ENCODE data around the gene STARD13.

STARD13 gene

DNA sequence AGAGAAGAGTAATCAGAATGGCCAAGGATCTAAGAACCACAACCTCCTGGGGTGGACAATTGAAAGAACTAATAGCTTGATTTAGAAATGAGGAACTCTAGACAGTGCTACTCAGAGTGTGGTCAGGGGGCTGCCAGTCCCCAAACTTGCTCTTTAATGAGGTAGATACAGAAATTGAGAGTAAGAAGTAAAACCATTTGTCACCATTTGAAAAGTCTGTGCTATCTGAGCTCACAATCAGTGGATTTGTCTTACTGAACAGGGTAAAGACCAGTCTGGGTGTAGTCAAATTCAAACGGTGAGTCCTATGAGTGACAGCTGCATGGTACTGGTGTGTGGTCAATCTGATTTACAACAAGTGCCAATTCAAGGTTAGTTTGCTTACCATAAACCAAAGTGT lies 150.5 kb downstream of the STARD13 start:
- Histone ChIP-seq H3K9me3 (ENCODE audit: control insufficient read depth, insufficient read depth, low read length) (peaks cover 7% of the 10 kb centered on the region; the same call in 1 of the 2 replicates), H3K4me1 (ENCODE audit: control insufficient read depth, insufficient read depth, low read length) (no peaks in the 10 kb centered on the region), H3K36me3 (ENCODE audit: control insufficient read depth, insufficient read depth, low read length) (no peaks in the 10 kb centered on the region), H3K9ac (ENCODE audit: low read depth, low read length) (no peak overlapping the region), H3K27ac (ENCODE audit: low read depth, low read length) (no peak overlapping the region), H3K4me3 (ENCODE audit: low read depth, low read length) (no peak overlapping the region), H3K27me3 (ENCODE audit: control insufficient read depth, insufficient read depth, low read length) (no peaks in the 10 kb centered on the region)

DNA sequence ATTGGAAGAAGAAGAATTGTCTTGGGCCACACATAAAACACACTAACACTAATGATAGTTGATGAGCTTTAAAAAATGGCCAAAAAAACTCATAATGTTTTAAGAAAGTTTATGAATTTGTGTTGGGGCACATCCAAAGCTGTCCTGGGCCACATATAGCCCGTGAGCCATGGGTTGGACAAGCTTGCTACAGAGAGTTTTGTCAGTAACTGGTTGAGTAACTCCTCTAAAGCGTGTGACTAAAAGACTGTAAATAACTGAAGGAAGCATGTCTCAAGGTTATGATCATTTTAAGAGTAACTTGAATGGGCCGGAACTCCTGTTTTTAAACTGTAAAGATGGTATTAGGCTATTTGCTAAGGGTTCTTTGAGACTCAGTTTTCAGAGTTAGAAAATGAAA lies 151.3 kb downstream of the STARD13 start:
- Histone ChIP-seq H3K27me3 (ENCODE audit: control insufficient read depth, insufficient read depth, low read length) (no peaks in the 10 kb centered on the region), H3K4me3 (ENCODE audit: low read depth, low read length) (no peak overlapping the region), H3K9me3 (ENCODE audit: control insufficient read depth, insufficient read depth, low read length) (peaks cover 7% of the 10 kb centered on the region; the same call in 1 of the 2 replicates), H3K27ac (ENCODE audit: low read depth, low read length) (no peak overlapping the region), H3K9ac (ENCODE audit: low read depth, low read length) (no peak overlapping the region), H3K36me3 (ENCODE audit: control insufficient read depth, insufficient read depth, low read length) (no peaks in the 10 kb centered on the region), H3K4me1 (ENCODE audit: control insufficient read depth, insufficient read depth, low read length) (no peaks in the 10 kb centered on the region)

DNA sequence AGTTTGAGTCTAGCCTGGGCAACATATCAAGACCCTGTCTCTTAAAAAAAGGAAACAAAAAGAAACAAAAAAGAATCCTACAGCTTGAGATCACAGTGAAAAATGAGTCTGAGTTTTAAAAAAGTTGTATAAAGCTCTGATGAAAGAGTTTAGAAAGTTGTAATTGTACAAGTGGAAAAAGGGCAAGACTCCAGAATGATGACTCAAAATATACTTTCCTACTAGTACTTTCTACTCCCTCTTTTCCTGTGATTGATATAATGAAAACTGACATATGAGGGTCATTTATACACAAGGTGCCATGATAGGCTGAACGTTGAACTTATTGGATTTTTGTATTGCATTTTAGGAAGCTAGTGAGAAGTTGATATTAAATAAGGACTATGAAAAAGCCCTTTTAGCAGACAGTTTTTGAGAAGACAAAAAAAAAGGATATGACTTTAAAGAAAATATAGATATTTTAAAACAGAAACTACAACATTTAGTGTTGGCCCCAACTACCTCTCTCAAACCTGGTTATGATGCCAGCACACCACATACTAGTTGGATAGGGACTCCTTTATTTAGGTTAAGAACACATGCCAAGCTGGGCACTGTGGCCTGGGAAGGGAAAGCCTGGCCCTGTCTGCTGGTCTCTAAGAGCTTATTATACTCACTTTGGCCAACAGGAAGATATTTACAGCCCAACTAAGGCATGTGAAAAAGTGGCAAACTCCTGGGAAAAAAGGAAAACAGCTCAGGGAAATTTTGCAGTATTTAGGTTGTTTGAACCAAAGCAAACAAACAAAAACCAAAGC lies 152.7 kb downstream of the STARD13 start:
- no peaks in the 10 kb centered on the region for H3K27me3 ChIP-seq (ENCODE audit: control insufficient read depth, insufficient read depth, low read length)
- peaks cover 7% of the 10 kb centered on the region; the same call in 1 of the 2 replicates for H3K9me3 ChIP-seq (ENCODE audit: control insufficient read depth, insufficient read depth, low read length)
- no peak overlapping the region for H3K27ac ChIP-seq (ENCODE audit: low read depth, low read length)

DNA sequence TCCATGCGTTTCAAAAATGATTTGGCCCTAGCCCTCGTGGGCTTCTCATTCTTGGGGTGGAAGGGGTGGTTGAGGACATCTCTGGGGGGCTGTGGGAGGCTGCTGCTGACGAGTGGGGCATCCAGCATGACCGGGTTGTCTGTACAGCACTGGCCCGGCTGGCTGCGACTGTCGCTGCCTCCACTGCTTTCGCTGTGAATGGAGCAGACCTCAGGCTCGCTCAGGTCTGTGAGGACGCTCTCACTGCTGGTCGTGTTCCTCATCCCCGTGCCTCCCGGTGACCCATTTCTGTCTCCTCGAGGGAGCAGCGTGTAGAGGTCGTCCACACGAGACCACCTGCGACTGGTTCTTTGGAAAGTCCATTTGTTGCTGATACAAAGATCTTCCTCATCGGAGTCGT lies 155.7 kb downstream of the STARD13 start:
- Histone ChIP-seq H3K36me3 (ENCODE audit: control insufficient read depth, insufficient read depth, low read length) (no peaks in the 10 kb centered on the region), H3K4me3 (ENCODE audit: low read depth, low read length) (no peak overlapping the region), H3K4me1 (ENCODE audit: control insufficient read depth, insufficient read depth, low read length) (peaks cover 19% of the 10 kb centered on the region), H3K9ac (ENCODE audit: low read depth, low read length) (no peak overlapping the region), H3K27ac (ENCODE audit: low read depth, low read length) (no peak overlapping the region), H3K27me3 (ENCODE audit: control insufficient read depth, insufficient read depth, low read length) (no peaks in the 10 kb centered on the region), H3K9me3 (ENCODE audit: control insufficient read depth, insufficient read depth, low read length) (no peaks in the 10 kb centered on the region)

More for the DNA sequence above, 152.7 kb downstream of the STARD13 start:
- H3K36me3 ChIP-seq (ENCODE audit: control insufficient read depth, insufficient read depth, low read length): no peaks in the 10 kb centered on the region
- no peak overlapping the region for H3K9ac ChIP-seq (ENCODE audit: low read depth, low read length)
- no peak overlapping the region for H3K4me3 ChIP-seq (ENCODE audit: low read depth, low read length)
- H3K4me1 ChIP-seq (ENCODE audit: control insufficient read depth, insufficient read depth, low read length): no peaks in the 10 kb centered on the region

DNA sequence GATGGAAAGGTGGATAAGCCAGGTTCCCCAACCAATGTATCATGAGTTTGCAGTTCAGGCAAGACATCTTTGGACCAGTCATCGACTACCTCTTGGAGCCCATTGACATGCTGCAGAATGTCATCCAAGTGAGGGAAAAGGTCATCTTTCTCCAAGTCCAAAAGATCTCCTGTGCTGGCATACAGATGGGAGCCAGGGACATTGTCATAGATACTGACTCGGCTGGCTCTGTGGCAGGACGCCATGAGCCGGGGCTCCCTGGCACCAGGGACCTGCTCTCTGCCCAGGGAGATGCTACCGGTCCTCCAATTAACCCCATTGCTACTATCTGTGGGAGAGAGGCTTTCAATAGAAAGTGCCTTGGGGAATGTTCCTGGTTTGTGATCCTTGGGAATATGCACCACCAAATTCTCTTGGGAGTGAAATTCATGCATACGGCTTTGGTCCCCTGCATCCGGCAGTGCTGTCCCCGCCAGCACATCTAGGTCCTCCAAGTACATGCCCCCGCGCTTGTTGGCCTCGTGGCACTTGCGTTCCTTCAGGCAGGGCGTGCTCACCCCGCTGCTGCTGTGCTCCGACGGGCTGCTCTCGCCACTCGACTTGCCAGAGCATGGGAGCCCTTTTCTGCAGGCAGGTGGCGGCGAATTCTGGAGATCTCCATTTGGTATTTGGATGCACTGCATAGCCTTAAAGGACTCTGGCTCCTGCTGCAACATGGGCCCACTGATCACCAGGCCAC lies 156.3 kb downstream of the STARD13 start:
- H3K9me3 ChIP-seq (ENCODE audit: control insufficient read depth, insufficient read depth, low read length): no peaks in the 10 kb centered on the region
- no peak overlapping the region for H3K4me3 ChIP-seq (ENCODE audit: low read depth, low read length)
- H3K27me3 ChIP-seq (ENCODE audit: control insufficient read depth, insufficient read depth, low read length): no peaks in the 10 kb centered on the region
- no peak overlapping the region for H3K27ac ChIP-seq (ENCODE audit: low read depth, low read length)
- H3K4me1 ChIP-seq (ENCODE audit: control insufficient read depth, insufficient read depth, low read length): peaks cover 24% of the 10 kb centered on the region
- no peaks in the 10 kb centered on the region for H3K36me3 ChIP-seq (ENCODE audit: control insufficient read depth, insufficient read depth, low read length)
- no peak overlapping the region for H3K9ac ChIP-seq (ENCODE audit: low read depth, low read length)

DNA sequence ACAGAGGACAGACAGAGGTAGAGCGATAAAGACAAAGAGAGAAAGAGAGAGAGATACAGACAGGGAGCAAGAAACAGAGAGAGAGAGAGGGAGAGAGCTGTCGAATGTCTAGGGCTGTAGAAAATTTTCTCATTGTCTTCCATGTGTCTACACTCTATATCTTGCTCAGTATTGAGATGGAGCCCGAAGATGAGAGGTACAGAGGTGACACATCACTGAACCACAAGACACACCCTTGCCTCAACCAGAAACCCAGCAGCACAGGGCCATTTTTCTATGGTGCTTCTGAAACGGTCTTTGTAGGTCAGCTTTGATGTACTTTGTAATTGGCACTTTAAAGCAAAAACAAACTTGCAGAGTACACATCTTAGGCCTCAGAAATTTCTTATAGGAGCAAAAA lies 157.4 kb downstream of the STARD13 start:
- Histone ChIP-seq H3K4me3 (ENCODE audit: low read depth, low read length) (no peak overlapping the region), H3K27me3 (ENCODE audit: control insufficient read depth, insufficient read depth, low read length) (no peaks in the 10 kb centered on the region), H3K9ac (ENCODE audit: low read depth, low read length) (no peak overlapping the region), H3K27ac (ENCODE audit: low read depth, low read length) (no peak overlapping the region), H3K36me3 (ENCODE audit: control insufficient read depth, insufficient read depth, low read length) (no peaks in the 10 kb centered on the region), H3K4me1 (ENCODE audit: control insufficient read depth, insufficient read depth, low read length) (peaks cover 36% of the 10 kb centered on the region), H3K9me3 (ENCODE audit: control insufficient read depth, insufficient read depth, low read length) (no peaks in the 10 kb centered on the region)

DNA sequence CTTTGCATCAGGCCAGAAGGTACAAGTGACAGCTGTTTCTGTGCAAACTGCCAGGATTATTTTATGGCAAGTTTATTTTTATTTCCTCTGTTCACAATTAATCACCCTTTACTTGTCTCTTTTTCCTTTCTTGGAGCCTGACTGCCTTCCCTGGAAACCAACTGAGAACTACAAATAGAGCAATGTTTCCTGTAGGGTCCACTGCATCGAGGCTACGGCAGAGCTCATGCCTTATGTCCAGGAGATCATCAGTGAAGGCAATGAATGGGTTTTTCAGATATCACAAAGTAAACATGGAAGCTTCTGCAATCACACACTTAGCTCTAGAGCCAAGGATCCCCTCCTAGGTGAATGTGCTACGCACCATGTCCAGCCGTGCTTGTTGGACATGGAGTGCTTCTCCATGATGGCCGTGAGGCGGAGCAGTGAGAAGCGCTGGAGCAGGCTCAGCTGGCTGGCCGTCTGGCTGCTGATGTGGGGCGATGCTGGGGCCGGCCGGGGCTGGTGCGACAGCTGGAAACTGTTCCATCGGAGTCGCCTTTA lies 158.5 kb downstream of the STARD13 start:
- Histone ChIP-seq H3K27ac (ENCODE audit: low read depth, low read length) (peak overlapping the region; percentile 96), H3K9ac (ENCODE audit: low read depth, low read length) (no peak overlapping the region), H3K27me3 (ENCODE audit: control insufficient read depth, insufficient read depth, low read length) (no peaks in the 10 kb centered on the region), H3K4me3 (ENCODE audit: low read depth, low read length) (no peak overlapping the region), H3K36me3 (ENCODE audit: control insufficient read depth, insufficient read depth, low read length) (no peaks in the 10 kb centered on the region), H3K9me3 (ENCODE audit: control insufficient read depth, insufficient read depth, low read length) (no peaks in the 10 kb centered on the region), H3K4me1 (ENCODE audit: control insufficient read depth, insufficient read depth, low read length) (peaks cover 38% of the 10 kb centered on the region)

DNA sequence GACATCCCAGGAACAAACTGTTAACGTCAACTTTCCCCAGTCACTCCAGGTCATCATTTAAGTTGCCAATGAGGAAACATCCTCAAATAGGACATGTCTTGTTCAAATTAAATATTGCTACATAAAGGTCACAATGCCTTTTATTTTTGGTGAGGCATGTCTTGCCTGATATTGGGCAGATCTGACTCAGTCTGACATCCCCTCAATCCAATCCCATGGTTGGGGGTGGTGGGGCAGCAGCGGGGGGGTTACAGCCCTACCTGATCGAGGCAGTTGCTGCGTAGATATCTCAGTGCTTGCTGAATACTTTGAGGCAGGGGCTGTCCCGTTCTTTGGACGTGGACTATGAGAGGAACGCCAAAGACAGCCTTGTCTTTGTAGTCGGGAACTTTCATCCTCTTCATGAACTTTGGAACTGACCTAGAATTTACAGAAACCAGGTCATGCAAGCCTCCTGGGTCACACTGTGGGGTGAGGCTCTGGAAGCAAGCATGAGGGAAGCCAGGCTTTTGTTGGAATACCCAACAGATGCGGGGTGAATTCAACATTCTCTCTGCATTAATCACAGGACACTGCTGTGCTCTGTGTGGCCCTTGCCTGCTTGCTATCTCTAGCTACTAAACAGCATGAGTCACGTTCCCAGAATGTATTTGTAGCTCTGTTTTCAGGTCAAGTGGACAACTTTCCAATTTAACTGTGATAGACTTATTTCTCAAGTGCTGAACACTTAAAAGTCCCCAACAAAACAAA lies 159.6 kb downstream of the STARD13 start:
- no peaks in the 10 kb centered on the region for H3K27me3 ChIP-seq (ENCODE audit: control insufficient read depth, insufficient read depth, low read length)
- H3K4me3 ChIP-seq (ENCODE audit: low read depth, low read length): no peak overlapping the region
- no peak overlapping the region for H3K9ac ChIP-seq (ENCODE audit: low read depth, low read length)

DNA sequence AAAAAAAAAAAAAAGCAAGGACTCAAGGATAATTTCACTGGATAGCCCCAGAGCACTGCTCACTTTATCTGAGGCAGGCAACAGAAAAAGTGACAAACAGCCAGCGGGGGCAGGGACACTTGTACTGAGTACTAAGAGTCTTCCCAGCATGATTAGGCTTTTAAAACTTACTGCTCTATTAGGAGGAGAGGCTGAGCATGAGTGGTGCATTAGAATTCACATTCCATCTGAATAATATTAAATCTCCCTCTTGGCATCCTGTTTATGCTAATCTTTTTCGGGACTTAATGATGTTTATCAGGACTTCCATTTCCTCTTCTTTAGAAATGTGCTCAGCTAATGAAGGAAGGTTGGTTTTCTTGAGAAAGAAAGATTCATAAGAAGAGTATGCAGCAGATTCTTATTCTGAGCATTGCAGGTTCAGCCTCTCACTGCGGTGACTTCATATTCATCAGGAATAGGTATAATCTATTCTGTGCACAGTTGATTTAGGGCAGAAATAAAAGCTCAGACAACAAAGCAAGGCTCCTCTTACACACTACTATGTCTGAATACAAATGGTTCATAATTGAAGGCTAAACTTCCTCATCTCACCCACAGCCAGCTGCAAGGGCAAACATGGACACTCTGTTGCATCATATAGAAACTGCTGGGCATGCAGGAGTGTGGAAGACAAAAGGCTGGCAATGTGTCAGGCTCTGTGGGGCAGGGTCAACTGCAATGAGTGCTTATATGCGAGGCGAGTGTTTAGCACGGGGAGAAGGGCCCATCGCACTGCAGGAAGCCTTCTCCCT lies 162.3 kb downstream of the STARD13 start:
- peak overlapping the region; percentile 11 for H3K27ac ChIP-seq (ENCODE audit: low read depth, low read length)
- H3K9me3 ChIP-seq (ENCODE audit: control insufficient read depth, insufficient read depth, low read length): no peaks in the 10 kb centered on the region
- no peaks in the 10 kb centered on the region for H3K36me3 ChIP-seq (ENCODE audit: control insufficient read depth, insufficient read depth, low read length)
- H3K9ac ChIP-seq (ENCODE audit: low read depth, low read length): peak overlapping the region; percentile 14; the same call in 1 of the 2 replicates
- peaks cover 38% of the 10 kb centered on the region for H3K4me1 ChIP-seq (ENCODE audit: control insufficient read depth, insufficient read depth, low read length)
- no peak overlapping the region for H3K4me3 ChIP-seq (ENCODE audit: low read depth, low read length)
- H3K27me3 ChIP-seq (ENCODE audit: control insufficient read depth, insufficient read depth, low read length): no peaks in the 10 kb centered on the region

More for the DNA sequence above, 159.6 kb downstream of the STARD13 start:
- H3K27ac ChIP-seq (ENCODE audit: low read depth, low read length): peak overlapping the region; percentile 96
- peaks cover 38% of the 10 kb centered on the region for H3K4me1 ChIP-seq (ENCODE audit: control insufficient read depth, insufficient read depth, low read length)
- no peaks in the 10 kb centered on the region for H3K36me3 ChIP-seq (ENCODE audit: control insufficient read depth, insufficient read depth, low read length)
- no peaks in the 10 kb centered on the region for H3K9me3 ChIP-seq (ENCODE audit: control insufficient read depth, insufficient read depth, low read length)

DNA sequence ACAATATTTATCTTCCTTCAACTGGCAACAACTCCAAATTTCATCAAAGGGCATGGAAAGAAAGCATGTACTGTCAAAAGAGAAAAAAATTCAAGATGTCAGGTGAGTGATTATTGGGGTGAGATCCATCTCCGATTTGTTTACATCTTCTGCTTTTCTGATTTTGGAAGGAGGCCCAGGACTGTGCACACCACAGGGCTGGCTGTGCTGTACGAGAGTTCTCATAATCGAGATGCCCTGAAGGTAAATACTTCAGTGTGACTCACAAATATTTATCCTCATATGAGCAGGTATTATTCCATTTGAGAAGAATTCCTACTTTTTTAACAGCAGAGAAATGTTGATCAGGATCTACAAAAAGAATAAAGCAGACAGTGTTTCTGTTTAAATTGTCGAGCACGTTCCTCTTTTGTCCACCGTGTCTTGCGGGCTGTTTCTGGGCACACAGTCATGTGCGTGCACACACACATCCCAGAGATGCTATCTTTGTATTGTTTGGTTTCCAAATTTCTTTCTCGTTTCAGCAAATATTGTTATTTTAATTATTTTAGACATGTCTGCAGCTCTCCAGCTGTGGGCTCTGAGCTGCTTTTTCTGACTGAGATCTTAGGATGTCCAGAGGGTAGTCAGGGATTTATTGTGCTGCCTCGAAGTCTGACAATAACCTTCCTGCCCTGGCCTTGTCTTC lies 165.6 kb downstream of the STARD13 start:
- Histone ChIP-seq H3K9ac (ENCODE audit: low read depth, low read length) (no peak overlapping the region), H3K4me3 (ENCODE audit: low read depth, low read length) (no peak overlapping the region), H3K27me3 (ENCODE audit: control insufficient read depth, insufficient read depth, low read length) (no peaks in the 10 kb centered on the region), H3K27ac (ENCODE audit: low read depth, low read length) (no peak overlapping the region), H3K9me3 (ENCODE audit: control insufficient read depth, insufficient read depth, low read length) (no peaks in the 10 kb centered on the region), H3K36me3 (ENCODE audit: control insufficient read depth, insufficient read depth, low read length) (no peaks in the 10 kb centered on the region), H3K4me1 (ENCODE audit: control insufficient read depth, insufficient read depth, low read length) (peaks cover 20% of the 10 kb centered on the region)
